Upper lobe of left lung (tissue), 4 donors: ENCODE measurements around the gene CACNA1D.

ENCODE experiments used
- CTCF ChIP-seq, 6 experiments: fragments of 450-650 bp in 4 of 6; fragments of 200-600 bp in 2 of 6; sonication (generic) in 2 of 6; IDR thresholded peaks; one replicate each; pipeline ENCODE4 v1.5.1; 2016 to 2019; ENCODE audit warnings: antibody characterized with exemption in 6 of 6
- EP300 ChIP-seq, 4 donors: sonication (generic); formaldehyde crosslinking; IDR thresholded peaks; one replicate each; pipeline ENCODE4 v1.5.1; 2017; ENCODE audit warnings: antibody characterized with exemption in 4 of 4, control low read depth in 2 of 4
- POLR2A ChIP-seq, 4 donors: fragments of 450-650 bp; IDR thresholded peaks; one replicate each; pipeline ENCODE4 v1.5.1; 2016 to 2017; ENCODE audit warnings: antibody characterized with exemption in 4 of 4, mild to moderate bottlenecking in 2 of 4
- POLR2AphosphoS5 ChIP-seq, 2 donors: sonication (generic); formaldehyde crosslinking; IDR thresholded peaks; one replicate each; pipeline ENCODE4 v1.5.1; 2017; ENCODE audit warnings: antibody characterized with exemption in 2 of 2

- TF ChIP-seq CTCF (IDR thresholded peaks at IDR 0.05) (no peak), POLR2AphosphoS5 (IDR thresholded peaks at IDR 0.05) (no peak), POLR2A (IDR thresholded peaks at IDR 0.05) (no peak), EP300 (IDR thresholded peaks at IDR 0.05) (no peak)
These were observed 102.9 kb downstream of the CACNA1D start for GRCh38 chr3:53597136-53597915.
